ENCODE results near the gene TMEM125.

Gene TMEM125

GRCh38 chr1:43293896-43294760, 24.3 kb downstream of the TMEM125 start:
- DNase-seq (ENCODE audit: low read depth in 2 of 2): no peak

- no peak for DNase-seq (ENCODE audit: low read depth in 2 of 2)
Measured at GRCh38 chr1:43294761-43295160, 25.0 kb downstream of the TMEM125 start.

- no peak for DNase-seq (ENCODE audit: low read depth in 2 of 2)
Measured at GRCh38 chr1:43296207-43296606, 26.4 kb downstream of the TMEM125 start.

- DNase-seq (ENCODE audit: low read depth in 2 of 2): no peak
Measured at GRCh38 chr1:43298055-43298454, 28.3 kb downstream of the TMEM125 start.

- no peak for DNase-seq (ENCODE audit: low read depth in 2 of 2)
Measured at GRCh38 chr1:43299101-43299500, 29.3 kb downstream of the TMEM125 start.

GRCh38 chr1:43300378-43301094, 30.8 kb downstream of the TMEM125 start, which contains the start of gene TIE1:
Gene TIE1 (plus strand): TSS chr1:43300982. CDS start chr1:43301072, 90 bp downstream.
- no peak for DNase-seq (ENCODE audit: low read depth in 2 of 2)

GRCh38 chr1:43302201-43302600, 32.4 kb downstream of the TMEM125 start:
- DNase-seq (ENCODE audit: low read depth in 2 of 2): no peak

- no peak for DNase-seq (ENCODE audit: low read depth in 2 of 2)
Measured at GRCh38 chr1:43302721-43303470, 33.1 kb downstream of the TMEM125 start.

GRCh38 chr1:43303471-43304313, 33.9 kb downstream of the TMEM125 start:
- DNase-seq (ENCODE audit: low read depth in 2 of 2): no peak

GRCh38 chr1:43304314-43304681, 34.5 kb downstream of the TMEM125 start:
- no peak for DNase-seq (ENCODE audit: low read depth in 2 of 2)

- DNase-seq (ENCODE audit: low read depth in 2 of 2): no peak
Measured at GRCh38 chr1:43304771-43305300, 35.1 kb downstream of the TMEM125 start.

GRCh38 chr1:43305461-43305860, 35.7 kb downstream of the TMEM125 start:
- no peak for DNase-seq (ENCODE audit: low read depth in 2 of 2)

- no peak for DNase-seq (ENCODE audit: low read depth in 2 of 2)
Measured at GRCh38 chr1:43305926-43306687, 36.3 kb downstream of the TMEM125 start.

- DNase-seq (ENCODE audit: low read depth in 2 of 2): no peak
Measured at GRCh38 chr1:43306688-43307457, 37.1 kb downstream of the TMEM125 start.

- no peak for DNase-seq (ENCODE audit: low read depth in 2 of 2)
Measured at GRCh38 chr1:43307458-43308158, 37.8 kb downstream of the TMEM125 start.

- no peak for DNase-seq (ENCODE audit: low read depth in 2 of 2)
Measured at GRCh38 chr1:43308635-43309404, 39.0 kb downstream of the TMEM125 start.

GRCh38 chr1:43309405-43310025, 39.7 kb downstream of the TMEM125 start:
- no peak for DNase-seq (ENCODE audit: low read depth in 2 of 2)

GRCh38 chr1:43311521-43311920, 41.7 kb downstream of the TMEM125 start:
- DNase-seq (ENCODE audit: low read depth in 2 of 2): no peak
